Activated naive CD8-positive, alpha-beta T cell treated with anti-CD3 and anti-CD28 coated beads for 36 hours (primary cell): ENCODE results near the gene P4HA2. TPM values are rescaled to one million over a fixed set of nuclear protein-coding genes. Genes with fewer than 3 reads are reported as not detected.

Experiments used
- DNase-seq: peaks from one replicate; pipeline ENCODE4 v3.0.0; 2021
- H3K27ac Mint-ChIP-seq: one replicate; pipeline ENCODE4 v1.8.0; 2022; ENCODE audit warnings: mild to moderate bottlenecking, moderate library complexity, mixed read lengths
- H3K27me3 Mint-ChIP-seq: one replicate; pipeline ENCODE4 v1.8.0; 2022; ENCODE audit warnings: mild to moderate bottlenecking, mixed read lengths
- H3K36me3 Mint-ChIP-seq: one replicate; pipeline ENCODE4 v1.8.0; 2021; ENCODE audit warnings: mild to moderate bottlenecking, mixed read lengths
- H3K4me1 Mint-ChIP-seq: one replicate; pipeline ENCODE4 v1.8.0; 2021; ENCODE audit warnings: mixed read lengths
- H3K4me3 Mint-ChIP-seq: one replicate; pipeline ENCODE4 v1.8.0; 2022; ENCODE audit warnings: mild to moderate bottlenecking, moderate library complexity, mixed read lengths
- H3K9me3 Mint-ChIP-seq: one replicate; pipeline ENCODE4 v1.8.0; 2022; ENCODE audit warnings: mixed read lengths
- total RNA-seq, 2 experiments: library from RNA; stranded (reverse); gene quantifications; one replicate each; pipeline ENCODE4 v1.2.3, GENCODE V29; 2021

Gene P4HA2
- total RNA-seq, 2 experiments from 2014 or later: 8.1 to 8.7 TPM

DNA sequence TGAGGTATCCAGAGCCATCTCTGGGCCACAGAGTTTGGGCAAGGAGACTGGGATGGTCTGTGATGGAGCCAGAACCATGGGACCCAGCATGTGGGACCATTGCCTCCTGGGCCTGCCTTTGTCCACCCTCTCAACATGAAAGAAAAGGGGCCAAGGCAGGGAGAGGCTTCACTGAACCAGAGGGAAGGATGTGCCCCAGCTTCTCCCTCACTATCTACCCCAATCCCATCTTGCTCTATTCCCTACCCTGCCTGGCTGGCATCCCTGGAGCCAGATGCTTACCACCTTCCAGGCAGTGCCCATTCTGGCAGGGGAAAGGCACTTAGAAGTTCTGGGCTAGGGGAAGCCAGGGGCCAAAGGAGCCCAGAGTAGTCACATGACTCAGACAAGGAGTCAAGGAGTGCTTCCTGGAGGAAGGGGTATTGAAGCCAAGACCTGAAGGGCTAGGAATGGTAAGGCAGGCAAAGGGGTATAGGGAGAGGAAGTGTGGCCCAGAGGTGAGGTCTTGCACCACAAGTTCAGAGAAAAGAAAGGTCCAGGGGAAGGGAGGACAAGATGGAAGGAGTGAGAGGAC lies 39.6 kb upstream of the P4HA2 start:
- Mint-ChIP-seq H3K27me3 (no peaks in the 10 kb centered on the region), H3K36me3 (no peaks in the 10 kb centered on the region), H3K9me3 (no peaks in the 10 kb centered on the region), H3K4me3 (no peak overlapping the region), H3K4me1 (peaks cover 30% of the 10 kb centered on the region), H3K27ac (peak overlapping the region; percentile 46)
- DNase-seq: no peak

- H3K4me3 Mint-ChIP-seq: no peak overlapping the region
- DNase-seq: no peak
- no peaks in the 10 kb centered on the region for H3K36me3 Mint-ChIP-seq
- no peak overlapping the region for H3K27ac Mint-ChIP-seq
- H3K27me3 Mint-ChIP-seq: no peaks in the 10 kb centered on the region
- peaks cover 31% of the 10 kb centered on the region for H3K4me1 Mint-ChIP-seq
- H3K9me3 Mint-ChIP-seq: no peaks in the 10 kb centered on the region
These were observed 39.1 kb upstream of the P4HA2 start for GRCh38 chr5:132266836-132267160.

- Mint-ChIP-seq H3K4me3 (no peak overlapping the region), H3K9me3 (no peaks in the 10 kb centered on the region), H3K4me1 (peaks cover 31% of the 10 kb centered on the region), H3K36me3 (no peaks in the 10 kb centered on the region), H3K27ac (no peak overlapping the region), H3K27me3 (no peaks in the 10 kb centered on the region)
- no peak for DNase-seq
These were observed 38.6 kb upstream of the P4HA2 start for GRCh38 chr5:132266031-132266835.

DNA sequence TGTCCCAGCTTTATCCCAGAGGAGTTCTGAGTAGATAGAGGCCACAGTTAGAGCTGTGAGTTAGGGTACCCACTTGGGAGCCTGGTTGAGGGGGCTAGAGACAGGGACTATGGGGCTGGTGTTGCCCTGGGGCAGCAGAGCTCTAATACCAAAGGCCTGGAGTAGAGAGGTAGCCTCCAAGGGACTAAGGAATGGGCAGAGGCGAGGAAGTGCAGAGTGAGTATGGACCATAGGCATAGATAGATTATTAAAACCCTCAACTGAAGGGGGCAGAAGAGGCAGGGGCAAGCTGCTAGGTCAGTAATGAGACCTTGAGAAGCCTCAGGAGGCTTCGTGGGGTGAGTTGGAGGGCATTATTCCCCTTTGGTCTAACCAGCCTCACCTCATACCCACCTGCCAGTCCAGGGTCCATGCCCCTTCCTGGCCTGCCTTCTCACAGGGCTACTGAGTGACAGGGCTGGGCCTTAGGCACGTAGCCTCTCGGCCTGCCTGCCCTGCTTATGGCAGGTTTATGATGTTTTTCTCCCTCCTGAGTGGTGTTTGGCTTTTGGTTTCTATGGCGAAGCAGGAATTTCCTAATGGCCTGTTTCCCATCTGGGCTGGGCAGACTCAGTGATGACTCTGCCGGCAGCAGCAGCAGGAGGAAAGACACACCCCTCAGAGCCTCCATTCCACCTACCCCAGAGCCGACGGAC lies 37.8 kb upstream of the P4HA2 start:
- Mint-ChIP-seq H3K4me3 (no peak overlapping the region), H3K9me3 (no peaks in the 10 kb centered on the region), H3K27ac (no peak overlapping the region), H3K36me3 (no peaks in the 10 kb centered on the region), H3K27me3 (no peaks in the 10 kb centered on the region), H3K4me1 (peaks cover 33% of the 10 kb centered on the region)
- DNase-seq: no peak

GRCh38 chr5:132264546-132265335 lies 37.1 kb upstream of the P4HA2 start:
- H3K36me3 Mint-ChIP-seq: no peaks in the 10 kb centered on the region
- H3K4me3 Mint-ChIP-seq: no peak overlapping the region
- DNase-seq: no peak
- H3K27me3 Mint-ChIP-seq: no peaks in the 10 kb centered on the region
- peaks cover 41% of the 10 kb centered on the region for H3K4me1 Mint-ChIP-seq
- no peaks in the 10 kb centered on the region for H3K9me3 Mint-ChIP-seq
- H3K27ac Mint-ChIP-seq: no peak overlapping the region

DNA sequence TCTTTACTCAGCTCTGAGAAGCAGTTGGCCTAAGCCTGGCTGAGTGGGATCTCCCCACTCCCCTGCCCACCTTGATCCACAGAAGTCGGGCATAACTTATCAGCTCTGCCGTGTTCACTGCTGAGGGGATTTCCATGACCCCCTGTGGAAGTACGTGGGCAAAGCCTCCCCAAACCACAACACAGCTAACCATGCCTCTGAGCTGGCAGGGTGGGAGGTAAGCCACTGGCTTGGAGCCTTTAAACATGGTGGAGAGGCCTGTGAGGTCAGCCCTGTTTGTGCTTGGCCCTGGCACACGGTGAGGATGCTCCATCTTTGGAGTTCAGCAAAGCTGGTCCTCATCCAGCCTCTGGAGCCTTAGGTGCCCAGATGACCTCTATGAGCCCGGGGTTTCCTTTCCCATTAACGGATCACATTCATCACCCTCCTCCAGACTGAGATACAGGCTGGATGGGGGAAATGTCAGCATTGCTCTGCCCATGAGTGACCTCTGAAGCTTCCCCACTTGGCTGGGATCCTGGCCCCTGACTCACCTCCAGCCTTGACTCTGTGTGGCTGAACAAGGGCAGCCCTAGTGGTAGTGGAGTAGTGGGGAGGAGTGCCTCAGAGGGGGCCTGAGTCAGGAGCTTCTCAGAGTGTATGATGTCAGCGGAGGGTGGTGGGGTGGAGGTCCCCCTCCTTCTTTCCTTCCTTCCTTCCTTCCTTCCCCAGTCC lies 36.1 kb upstream of the P4HA2 start:
- H3K4me1 Mint-ChIP-seq: peaks cover 41% of the 10 kb centered on the region
- peak overlapping the region; percentile 9 for H3K27ac Mint-ChIP-seq
- no peaks in the 10 kb centered on the region for H3K36me3 Mint-ChIP-seq
- peak; percentile 54 for DNase-seq
- no peak overlapping the region for H3K4me3 Mint-ChIP-seq
- no peaks in the 10 kb centered on the region for H3K27me3 Mint-ChIP-seq
- no peaks in the 10 kb centered on the region for H3K9me3 Mint-ChIP-seq

- Mint-ChIP-seq H3K4me1 (peaks cover 38% of the 10 kb centered on the region), H3K27ac (no peak overlapping the region), H3K36me3 (no peaks in the 10 kb centered on the region), H3K4me3 (no peak overlapping the region), H3K27me3 (peaks cover 5% of the 10 kb centered on the region), H3K9me3 (no peaks in the 10 kb centered on the region)
- DNase-seq: no peak
These were observed 35.4 kb upstream of the P4HA2 start for GRCh38 chr5:132262882-132263547.

DNA sequence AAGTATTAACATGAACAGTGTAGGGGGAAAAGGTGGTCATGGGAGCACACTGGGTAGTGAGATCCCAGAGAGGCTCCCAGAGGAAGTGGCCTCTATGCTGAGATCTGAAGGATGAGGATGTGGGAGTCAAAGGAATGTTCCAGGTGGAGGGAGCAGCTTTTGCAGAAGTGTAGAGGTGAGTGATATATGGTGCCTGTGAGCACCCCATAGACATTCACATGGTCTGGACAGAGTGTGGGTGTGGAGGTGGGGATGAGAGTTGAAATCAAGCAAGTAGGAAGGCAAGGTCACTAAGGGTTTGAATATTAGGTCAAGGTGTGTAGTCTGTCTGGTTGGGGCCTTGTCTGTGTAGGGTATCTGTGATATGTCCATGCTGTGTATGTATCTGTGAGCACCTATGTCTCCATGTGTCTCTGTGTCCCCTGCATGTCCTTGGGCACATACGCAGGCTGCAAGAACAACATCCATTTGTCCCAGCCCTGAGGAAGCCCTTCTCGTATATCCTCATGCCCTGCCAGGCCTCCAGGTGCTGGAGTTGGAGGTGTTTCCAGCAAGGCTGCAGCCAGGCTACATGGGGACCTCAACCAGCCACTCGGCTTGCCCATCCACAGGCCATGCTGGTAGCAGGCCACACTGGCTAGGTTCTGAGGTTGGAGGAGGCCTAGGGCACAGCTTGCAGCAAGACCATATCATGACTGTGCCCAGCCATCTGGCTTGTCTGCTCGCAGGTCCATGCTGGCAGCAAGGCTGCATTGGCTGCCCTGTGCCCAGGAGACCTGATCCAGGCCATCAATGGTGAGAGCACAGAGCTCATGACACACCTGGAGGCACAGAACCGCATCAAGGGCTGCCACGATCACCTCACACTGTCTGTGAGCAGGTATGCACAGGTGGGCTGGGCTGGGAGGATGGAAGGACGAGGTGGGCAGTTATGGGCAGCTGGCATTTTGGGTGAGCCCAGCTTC lies 34.5 kb upstream of the P4HA2 start:
- H3K9me3 Mint-ChIP-seq: no peaks in the 10 kb centered on the region

GRCh38 chr5:132260714-132261551 lies 33.3 kb upstream of the P4HA2 start:
- H3K27ac Mint-ChIP-seq: peak overlapping the region; percentile 47
- H3K4me3 Mint-ChIP-seq: peak overlapping the region; percentile 23
- H3K4me1 Mint-ChIP-seq: peaks cover 38% of the 10 kb centered on the region
- no peaks in the 10 kb centered on the region for H3K36me3 Mint-ChIP-seq
- H3K27me3 Mint-ChIP-seq: peaks cover 20% of the 10 kb centered on the region
- peak; percentile 78 for DNase-seq
- no peaks in the 10 kb centered on the region for H3K9me3 Mint-ChIP-seq

More for the DNA sequence above, 34.5 kb upstream of the P4HA2 start:
- Mint-ChIP-seq H3K36me3 (no peaks in the 10 kb centered on the region), H3K27ac (no peak overlapping the region), H3K4me1 (peaks cover 38% of the 10 kb centered on the region), H3K4me3 (no peak overlapping the region), H3K27me3 (peaks cover 8% of the 10 kb centered on the region)
- no peak for DNase-seq

GRCh38 chr5:132260051-132260450 lies 32.4 kb upstream of the P4HA2 start:
- Mint-ChIP-seq H3K4me3 (no peak overlapping the region), H3K4me1 (peaks cover 38% of the 10 kb centered on the region), H3K27ac (no peak overlapping the region), H3K27me3 (peaks cover 25% of the 10 kb centered on the region), H3K9me3 (no peaks in the 10 kb centered on the region), H3K36me3 (no peaks in the 10 kb centered on the region)
- no peak for DNase-seq

- Mint-ChIP-seq H3K4me3 (no peak overlapping the region), H3K36me3 (no peaks in the 10 kb centered on the region), H3K9me3 (no peaks in the 10 kb centered on the region), H3K4me1 (peaks cover 31% of the 10 kb centered on the region), H3K27ac (no peak overlapping the region), H3K27me3 (peaks cover 25% of the 10 kb centered on the region)
- DNase-seq: no peak
These were observed 31.6 kb upstream of the P4HA2 start for GRCh38 chr5:132259069-132259851.
